GM18508 (cell line): ENCODE data around the gene WDFY1.

Experiments
- ATAC-seq: cut with Tn5 transposase; IDR thresholded peaks from one replicate; pipeline ENCODE4 v1.9.1; 2021; ENCODE audit warnings: moderate number of reproducible peaks; ENCODE audit not compliant: insufficient read depth, unreplicated experiment

The WDFY1 gene

GRCh38 chr2:223944703-223945531, at the start of gene WDFY1:
TSS of gene WDFY1 (minus strand) at chr2:223945335. CDS start at chr2:223945284, 51 bp downstream.
- peak; percentile 37 for ATAC-seq

- no peak for ATAC-seq
Observed at GRCh38 chr2:223994562-223995162, 49.5 kb upstream of the WDFY1 start.

DNA sequence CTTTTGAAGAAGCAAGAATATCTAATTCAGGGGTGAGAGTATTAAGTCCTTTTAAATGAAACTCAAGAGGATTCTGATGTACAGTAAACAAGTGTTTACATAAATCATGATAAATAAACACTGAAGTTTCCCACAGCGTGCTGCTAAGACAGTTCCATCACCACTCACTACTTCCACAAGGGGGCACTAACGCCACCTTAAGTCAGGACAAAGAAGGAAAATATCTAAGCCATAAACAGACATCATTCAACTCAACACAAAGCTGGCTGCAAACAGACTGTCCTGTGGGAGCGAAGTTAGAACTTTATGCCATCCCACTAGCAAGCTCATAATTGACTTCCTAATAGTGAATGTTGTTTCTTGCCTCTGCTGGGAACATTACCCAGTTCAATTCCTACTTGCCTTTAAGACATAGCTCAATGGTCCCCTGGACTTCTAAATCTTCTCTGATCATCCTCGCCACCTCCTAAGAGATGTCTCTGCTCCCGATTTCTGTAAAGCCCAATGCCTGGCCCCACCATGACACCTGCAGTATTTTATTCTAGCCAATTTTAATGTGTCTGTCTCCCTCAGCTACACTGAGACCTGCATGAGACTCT, 48.6 kb upstream of the WDFY1 start:
- peak; percentile 65 for ATAC-seq

DNA sequence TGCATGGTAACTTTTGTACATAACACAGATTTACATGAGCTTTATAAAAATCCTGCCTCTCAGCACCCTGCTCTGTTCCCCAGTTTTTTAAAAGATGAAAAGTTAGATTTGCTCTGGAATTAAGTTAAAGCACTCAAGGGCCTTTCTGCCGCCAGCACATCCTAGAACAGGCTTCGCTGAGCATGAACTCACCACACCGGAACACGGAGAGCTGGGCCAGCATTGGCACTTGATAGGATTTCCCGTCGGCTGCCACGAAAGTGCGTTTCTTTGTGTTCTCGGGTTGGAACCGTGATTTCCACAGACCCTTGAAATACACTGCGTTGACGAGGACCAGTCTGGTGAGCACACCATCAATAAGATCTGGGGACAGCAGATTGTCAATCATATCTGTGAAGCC, 46.5 kb upstream of the WDFY1 start:
- no peak for ATAC-seq

DNA sequence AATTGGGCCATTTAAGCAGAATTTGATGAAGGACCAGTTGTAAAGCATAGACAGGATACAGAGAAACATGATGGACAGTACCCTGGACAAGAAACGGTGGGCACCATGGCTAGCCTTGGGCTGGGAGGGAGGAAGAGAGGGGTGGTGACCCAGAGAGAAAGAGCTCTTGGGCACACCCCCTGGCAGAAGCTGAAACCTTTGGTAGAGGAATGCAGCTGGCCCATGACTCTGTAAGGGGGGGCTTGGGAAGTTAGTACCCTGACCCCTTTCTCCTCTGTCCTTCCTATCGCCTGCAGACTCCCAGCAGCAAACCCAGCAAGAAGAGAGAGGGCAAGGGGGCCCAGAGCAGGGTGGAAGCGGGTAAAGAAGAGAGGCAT, 44.7 kb upstream of the WDFY1 start:
- ATAC-seq: no peak

- ATAC-seq: no peak
Observed at GRCh38 chr2:223989206-223989855, 44.2 kb upstream of the WDFY1 start.

DNA sequence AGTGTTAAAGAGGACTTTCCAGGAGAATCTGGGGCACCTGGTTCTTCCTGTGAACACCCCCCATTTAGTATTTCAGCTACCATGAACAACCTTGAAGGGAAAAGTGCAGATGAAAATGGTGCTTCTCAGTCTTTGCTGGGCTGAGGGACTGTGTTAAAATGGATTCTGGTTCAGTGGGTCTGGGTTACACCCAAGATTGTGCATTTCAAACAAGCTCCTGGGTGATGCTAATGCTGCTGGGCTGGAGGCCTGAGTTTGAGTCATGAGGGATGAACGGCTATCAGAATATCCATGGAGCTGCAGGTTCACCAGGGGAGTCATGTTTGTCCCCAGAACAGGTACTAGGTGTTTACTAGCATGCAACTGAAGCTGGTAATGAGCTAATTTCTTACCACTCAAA, 36.1 kb upstream of the WDFY1 start:
- no peak for ATAC-seq

- ATAC-seq: no peak
Observed at GRCh38 chr2:223980803-223981202, 35.7 kb upstream of the WDFY1 start.

- ATAC-seq: no peak
Observed at GRCh38 chr2:223980397-223980735, 35.2 kb upstream of the WDFY1 start.

DNA sequence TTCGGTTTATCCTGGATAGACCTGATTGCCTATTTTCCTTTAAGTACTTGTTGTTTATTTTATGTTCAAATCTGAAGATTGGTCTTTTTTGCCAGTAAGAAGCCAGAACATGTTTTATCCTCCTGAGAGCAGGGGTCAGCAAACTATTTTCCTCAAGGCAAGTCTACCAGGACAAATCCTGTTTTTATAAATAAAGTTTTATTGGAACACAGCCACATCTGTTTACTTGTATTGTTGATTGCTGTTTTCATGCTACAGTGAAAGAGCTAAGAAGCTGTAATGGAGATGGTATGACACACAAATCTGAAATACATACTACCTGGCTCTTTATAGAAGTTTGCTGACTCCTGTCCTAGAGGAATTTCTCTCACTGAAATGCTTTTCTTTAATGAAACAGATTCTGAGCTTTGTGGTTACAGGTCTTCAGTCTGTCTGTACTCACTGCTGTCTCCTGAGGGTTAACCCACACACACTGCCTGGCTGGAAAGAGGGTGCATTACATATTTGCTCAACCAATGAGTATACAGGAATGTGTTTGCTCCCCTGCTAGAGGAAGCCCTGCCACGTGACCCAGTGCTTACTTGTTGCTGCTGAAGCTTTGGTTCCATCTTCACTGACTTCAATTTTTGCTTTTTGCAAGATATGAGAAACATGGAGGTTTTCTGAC, 34.7 kb upstream of the WDFY1 start:
- ATAC-seq: no peak

DNA sequence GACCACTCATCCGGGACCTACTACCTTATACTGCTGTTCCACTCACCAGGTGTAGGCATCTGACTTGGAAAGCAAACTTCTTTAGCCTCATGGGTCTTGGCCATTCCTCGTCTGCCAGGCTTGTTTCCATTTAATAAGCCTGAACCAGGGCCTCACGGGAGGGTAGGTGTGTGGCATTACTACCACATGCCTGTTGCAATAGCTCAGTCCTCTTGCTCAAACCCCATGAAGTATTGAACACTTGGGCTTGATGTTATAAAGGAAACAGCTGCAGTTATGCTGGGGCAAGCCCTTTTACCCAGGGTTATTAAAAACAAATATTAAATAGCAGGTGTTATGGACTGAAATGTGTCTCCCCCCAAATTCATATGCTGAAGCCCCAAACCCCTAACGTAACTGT, 33.3 kb upstream of the WDFY1 start:
- no peak for ATAC-seq

DNA sequence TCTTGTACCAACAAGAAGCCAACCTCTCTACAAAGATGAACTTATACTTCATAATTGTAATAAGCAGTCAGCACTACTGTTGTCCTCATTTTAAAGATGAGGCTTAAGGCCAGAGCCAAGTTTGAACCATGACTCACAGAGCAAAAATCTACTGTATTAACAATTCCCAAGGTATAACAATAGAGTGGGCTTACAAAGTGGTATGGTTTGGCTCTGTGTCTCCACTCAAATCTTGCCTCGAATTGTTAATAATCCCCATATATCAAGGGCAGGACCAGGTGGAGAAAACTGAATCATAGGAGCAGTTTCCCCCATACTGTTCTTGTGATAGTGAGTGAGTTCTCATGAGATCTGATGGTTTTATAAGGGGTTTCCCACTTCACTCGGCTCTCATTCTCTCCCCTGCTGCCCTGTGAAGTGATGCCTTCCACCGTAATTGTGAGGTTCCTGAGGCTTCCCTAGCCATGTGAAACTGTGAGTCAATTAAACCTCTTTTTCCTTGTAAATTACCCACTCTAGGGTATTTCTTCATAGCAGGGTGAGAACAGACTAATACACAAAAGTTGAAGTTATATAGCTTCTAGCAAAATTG, 31.6 kb upstream of the WDFY1 start:
- no peak for ATAC-seq

DNA sequence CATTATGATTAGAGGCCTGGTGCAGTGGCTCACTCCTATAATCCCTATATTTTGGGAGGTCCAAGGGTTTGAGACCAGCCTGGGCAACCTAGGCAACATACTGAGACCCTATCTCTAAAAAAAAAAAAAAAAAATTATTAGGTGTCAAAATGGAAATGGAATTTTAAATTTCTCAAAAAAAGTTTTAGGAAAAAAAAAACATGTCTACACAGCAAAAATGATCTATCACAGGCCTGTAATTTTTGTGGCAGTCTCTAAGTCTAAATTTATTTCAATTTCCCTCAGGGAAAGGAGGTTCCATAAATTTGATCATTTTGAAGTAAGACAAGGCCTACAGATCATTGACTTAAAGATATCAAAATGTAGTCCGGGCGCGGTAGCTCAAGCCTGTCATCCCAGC, 28.5 kb upstream of the WDFY1 start:
- no peak for ATAC-seq

GRCh38 chr2:223972656-223973102, 27.5 kb upstream of the WDFY1 start:
- ATAC-seq: no peak

DNA sequence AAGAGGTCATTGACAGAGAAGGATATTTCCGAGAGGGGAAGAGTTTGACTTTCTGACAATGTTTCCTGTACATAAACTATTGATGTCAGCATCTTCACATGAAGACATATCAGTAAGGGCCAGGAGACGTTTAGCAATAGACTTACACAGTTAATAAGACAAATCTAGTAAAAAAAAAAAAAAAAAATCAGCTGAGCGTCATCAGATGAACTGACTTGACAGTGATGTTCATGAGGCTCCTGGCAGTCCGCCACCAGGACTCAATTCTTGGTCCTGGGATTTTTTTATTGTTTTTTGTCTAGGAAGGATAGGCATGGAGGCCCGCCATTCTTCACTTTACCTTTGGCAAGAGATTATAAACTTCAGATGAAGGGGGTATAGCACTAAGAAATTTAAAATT, 26.6 kb upstream of the WDFY1 start:
- ATAC-seq: no peak

DNA sequence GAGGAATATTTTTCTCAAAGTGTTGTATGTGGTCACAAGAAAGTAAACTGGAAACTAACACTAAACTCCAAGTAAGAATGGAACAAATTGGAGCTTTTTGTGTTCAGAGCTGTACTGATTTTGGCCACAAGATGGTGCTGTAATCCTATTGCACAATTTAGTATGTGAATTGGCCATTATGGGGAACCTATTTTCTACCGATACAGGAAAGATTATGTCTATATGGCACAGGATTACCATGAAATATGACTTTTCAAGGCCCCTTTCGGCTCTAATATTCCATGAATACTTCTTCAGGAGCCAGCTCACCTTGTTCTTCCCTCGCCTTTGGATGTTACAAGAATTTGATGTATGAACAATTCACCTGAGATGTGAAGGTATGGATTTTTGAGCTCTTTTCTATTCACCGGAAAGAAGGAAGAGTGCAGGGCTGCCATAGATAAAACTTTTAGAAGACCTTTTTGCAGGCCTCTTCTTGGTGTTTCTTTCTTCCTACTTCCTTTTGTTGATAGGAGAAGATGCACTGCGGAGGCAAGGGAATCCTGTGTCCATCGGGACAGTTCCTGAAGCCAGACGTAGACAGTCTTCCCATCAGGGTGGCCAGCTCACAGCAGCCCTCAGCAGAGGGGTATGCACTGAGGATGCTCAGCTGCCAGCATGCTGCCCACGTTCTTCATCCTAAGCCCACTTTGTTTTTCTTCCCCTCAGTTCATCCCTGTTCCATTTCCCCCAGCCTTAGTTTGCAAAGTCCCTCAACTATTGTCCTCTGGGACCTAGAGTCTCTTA, 25.4 kb upstream of the WDFY1 start:
- ATAC-seq: peak; percentile 66

- ATAC-seq: peak; percentile 10
Observed at GRCh38 chr2:223969856-223970255, 24.7 kb upstream of the WDFY1 start.

DNA sequence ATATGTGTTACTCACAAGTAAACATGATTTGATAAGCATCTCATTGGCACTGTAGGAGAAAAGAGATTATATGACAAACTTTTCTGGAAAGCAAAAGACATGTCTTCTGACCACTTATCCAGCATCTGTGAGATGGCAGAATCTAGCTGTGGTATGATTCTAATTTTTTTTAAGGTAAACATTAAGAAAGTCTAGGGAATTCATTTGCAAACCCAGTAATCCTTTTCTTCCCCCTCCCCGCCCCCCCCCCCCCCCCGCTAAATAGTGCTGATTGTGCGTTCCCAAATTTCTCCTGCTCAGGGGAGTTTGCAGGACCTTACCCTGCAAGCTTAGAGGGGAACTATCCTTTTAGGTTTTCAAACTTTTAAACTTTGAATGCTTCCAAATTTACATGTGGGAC, 24.2 kb upstream of the WDFY1 start:
- no peak for ATAC-seq

DNA sequence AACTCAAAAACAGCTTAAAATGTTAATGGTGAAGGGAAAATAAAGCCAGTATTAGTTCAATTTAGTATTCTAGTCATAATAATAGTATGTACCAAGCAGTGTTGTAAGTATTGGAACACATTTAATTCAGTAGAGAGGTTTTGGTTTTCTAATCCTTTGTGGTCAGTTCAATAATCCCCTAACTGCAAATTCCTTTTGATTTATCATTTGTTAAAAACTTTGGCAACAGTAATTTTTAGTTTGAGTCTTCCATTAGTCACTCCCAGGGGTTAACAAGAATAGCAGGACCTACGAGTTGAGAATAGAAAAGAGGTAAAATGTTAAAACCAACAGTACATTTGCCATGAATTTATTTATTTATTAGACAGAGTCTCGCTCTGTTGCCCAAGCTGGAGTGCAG, 22.8 kb upstream of the WDFY1 start:
- no peak for ATAC-seq

DNA sequence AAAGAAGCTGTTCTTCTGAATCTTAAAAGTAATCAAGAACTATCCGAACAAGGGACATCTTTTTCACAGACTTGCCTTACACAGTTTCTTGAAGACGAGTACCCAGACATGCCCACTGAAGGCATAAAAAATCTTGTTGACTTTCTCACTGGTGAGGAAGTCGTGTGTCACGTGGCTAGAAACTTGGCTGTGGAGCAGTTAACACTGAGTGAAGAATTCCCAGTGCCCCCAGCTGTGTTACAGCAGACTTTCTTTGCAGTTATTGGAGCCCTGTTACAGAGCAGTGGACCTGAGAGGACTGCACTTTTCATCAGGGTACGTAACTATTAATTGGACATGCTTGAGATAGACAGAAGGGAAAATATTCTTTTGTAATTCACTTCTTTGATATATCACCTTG, 14.6 kb upstream of the WDFY1 start:
- no peak for ATAC-seq
